H1 (cell line): ENCODE data around the gene ELMOD1. TPM values are rescaled to one million over a fixed set of nuclear protein-coding genes. Genes with fewer than 3 reads are reported as not detected.
"Not testable (repeated sequence)": the region's sequence is repeated elsewhere in the genome, so short reads cannot be mapped to it uniquely, and the experiment has no call there.

Experiments used
- CTCF ChIA-PET: fragments of 300-600 bp; sonication (Branson Sonifier 250); formaldehyde crosslinking; loops from one replicate; lab custom pipeline; 2021; ENCODE audit not compliant: partially characterized antibody; lab: Charles Lee
- POLR2A ChIA-PET: fragments of 300-600 bp; sonication (Branson Sonifier 250); formaldehyde crosslinking; loops from one replicate; lab custom pipeline; 2021; ENCODE audit warnings: inconsistent platforms; ENCODE audit not compliant: partially characterized antibody; lab: Charles Lee
- DNase-seq, 2 experiments: peaks; one replicate each; pipeline versions ENCODE4 v3.0.0 to v3.0.0-alpha.2; 2010 to 2022; ENCODE audit warnings: low spot score in 2 of 2, low read depth in 1 of 2, mixed read lengths in 1 of 2
- FAIRE-seq: peaks from 2 replicates; lab custom pipeline; 2011; peaks lifted over from hg19 to GRCh38; lab: Jason Lieb, UNC
- H2AFZ ChIP-seq: 2 replicates; pipeline ENCODE4 v1.8.1; 2012; ENCODE audit warnings: low read length, inconsistent platforms
- H2AK5ac ChIP-seq: 2 replicates; pipeline ENCODE4 v1.6.1; 2013; ENCODE audit warnings: low read depth, low read length
- H2BK120ac ChIP-seq: replicated peaks from 2 replicates; pipeline ENCODE3; 2013; ENCODE audit warnings: low read depth, low read length, inconsistent platforms
- H2BK12ac ChIP-seq: 2 replicates; pipeline ENCODE4 v1.6.1; 2013; ENCODE audit warnings: low read depth, low read length
- H2BK15ac ChIP-seq: 2 replicates; pipeline ENCODE4 v1.6.1; 2013; ENCODE audit warnings: low read length
- H2BK20ac ChIP-seq: 2 replicates; pipeline ENCODE4 v1.6.1; 2013; ENCODE audit warnings: low read length
- H2BK5ac ChIP-seq: 2 replicates; pipeline ENCODE4 v1.6.1; 2013; ENCODE audit warnings: low read depth, low read length
- H3K14ac ChIP-seq: 2 replicates; pipeline ENCODE4 v1.6.1; 2013; ENCODE audit warnings: inconsistent platforms; ENCODE audit not compliant: insufficient read length
- H3K18ac ChIP-seq: 2 replicates; pipeline ENCODE4 v1.6.1; 2013; ENCODE audit warnings: low read length; ENCODE audit errors: extremely low read depth
- H3K23ac ChIP-seq: 2 replicates; pipeline ENCODE4 v1.6.1; 2013; ENCODE audit warnings: inconsistent platforms; ENCODE audit not compliant: insufficient read length
- H3K23me2 ChIP-seq: 2 replicates; pipeline ENCODE4 v1.6.1; 2013; ENCODE audit warnings: low read depth, low read length
- H3K27ac ChIP-seq: 2 replicates; pipeline ENCODE4 v1.6.1; 2011; ENCODE audit warnings: low read depth, low read length, inconsistent platforms
- H3K27me3 ChIP-seq, 4 experiments: replicated peaks in 1 of 4; 1 replicate in 1 of 4; 2 replicates in 3 of 4; pipeline versions ENCODE4 v1.6.1 to v1.8.1; 2011 to 2013; ENCODE audit warnings: low read length in 3 of 4, mild to moderate bottlenecking in 3 of 4, inconsistent platforms in 2 of 4, mixed read lengths in 2 of 4, moderate library complexity in 1 of 4; ENCODE audit not compliant: control insufficient read depth in 3 of 4, insufficient read depth in 3 of 4; ENCODE audit errors: extremely low read depth in 1 of 4
- H3K36me3 ChIP-seq, 4 experiments: 2 replicates each; pipeline versions ENCODE4 v1.6.1 to v1.8.1; 2011 to 2013; ENCODE audit warnings: mild to moderate bottlenecking in 4 of 4, low read length in 3 of 4, moderate library complexity in 2 of 4, control low read depth in 1 of 4, inconsistent platforms in 1 of 4; ENCODE audit not compliant: insufficient read depth in 4 of 4, control insufficient read depth in 2 of 4
- H3K4ac ChIP-seq: replicated peaks from 2 replicates; pipeline ENCODE3; 2013; ENCODE audit warnings: low read length, low read depth, mixed read lengths, inconsistent platforms; ENCODE audit not compliant: insufficient read length
- H3K4me1 ChIP-seq, 4 experiments: replicated peaks in 1 of 4; 1 replicate in 1 of 4; 2 replicates in 3 of 4; pipeline versions ENCODE4 v1.6.1 to v1.8.1; 2011 to 2013; ENCODE audit warnings: low read length in 3 of 4, inconsistent platforms in 2 of 4, mixed read lengths in 1 of 4; ENCODE audit not compliant: insufficient read depth in 4 of 4, control insufficient read depth in 3 of 4
- H3K4me2 ChIP-seq, 2 experiments: 2 replicates each; pipeline versions ENCODE4 v1.6.1 to v1.8.1; 2011 to 2013; ENCODE audit warnings: low read depth in 2 of 2, low read length in 2 of 2, control low read depth in 1 of 2, inconsistent platforms in 1 of 2, mild to moderate bottlenecking in 1 of 2; ENCODE audit not compliant: insufficient read depth in 1 of 2
- H3K4me3 ChIP-seq, 4 experiments: fragments of 200-600, 300-600 bp in 1 of 4; sonication (generic), shearing (Covaris generic), sonication (Bioruptor Twin) in 1 of 4; 2 replicates each; pipeline versions ENCODE4 v1.5.1 to v1.8.1; 2011 to 2016; ENCODE audit warnings: low read length in 4 of 4, low read depth in 3 of 4, control low read depth in 2 of 4, inconsistent platforms in 2 of 4, mild to moderate bottlenecking in 2 of 4, mixed read lengths in 1 of 4, moderate library complexity in 1 of 4; ENCODE audit not compliant: insufficient read depth in 2 of 4; ENCODE audit errors: extremely low read depth in 1 of 4
- H3K56ac ChIP-seq: replicated peaks from 2 replicates; pipeline ENCODE3; 2013; ENCODE audit warnings: low read depth, mild to moderate bottlenecking, mixed read lengths, low read length, inconsistent platforms; ENCODE audit not compliant: insufficient read length
- H3K79me1 ChIP-seq: 2 replicates; pipeline ENCODE4 v1.6.1; 2013; ENCODE audit warnings: low read depth, low read length, control low read depth
- H3K79me2 ChIP-seq, 2 experiments: 2 replicates each; pipeline versions ENCODE4 v1.6.1 to v1.8.1; 2012 to 2013; ENCODE audit warnings: low read length in 2 of 2, mild to moderate bottlenecking in 2 of 2, inconsistent platforms in 1 of 2; ENCODE audit not compliant: insufficient read depth in 2 of 2, control insufficient read depth in 1 of 2
- H3K9ac ChIP-seq, 4 experiments: replicated peaks in 1 of 4; 1 replicate in 1 of 4; 2 replicates in 3 of 4; pipeline versions ENCODE4 v1.6.1 to v1.8.1; 2011 to 2013; ENCODE audit warnings: low read depth in 3 of 4, low read length in 3 of 4, control low read depth in 2 of 4, mild to moderate bottlenecking in 2 of 4, moderate library complexity in 2 of 4, inconsistent platforms in 1 of 4; ENCODE audit errors: extremely low read depth in 1 of 4
- H3K9me3 ChIP-seq, 2 experiments: 2 replicates each; pipeline versions ENCODE4 v1.6.1 to v1.8.1; 2012 to 2013; ENCODE audit warnings: mild to moderate bottlenecking in 2 of 2, moderate library complexity in 2 of 2, control low read depth in 1 of 2, inconsistent platforms in 1 of 2, low read depth in 1 of 2, low read length in 1 of 2, mixed read lengths in 1 of 2; ENCODE audit not compliant: insufficient read depth in 2 of 2
- H4K20me1 ChIP-seq, 2 experiments: replicated peaks in 1 of 2; 2 replicates each; pipeline versions ENCODE3 to v1.8.1; 2011 to 2013; ENCODE audit warnings: inconsistent platforms in 2 of 2, low read length in 2 of 2, mild to moderate bottlenecking in 1 of 2; ENCODE audit not compliant: insufficient read depth in 2 of 2, control insufficient read depth in 1 of 2
- H4K5ac ChIP-seq: 2 replicates; pipeline ENCODE4 v1.6.1; 2013; ENCODE audit warnings: low read length, low read depth, mixed read lengths, inconsistent platforms; ENCODE audit not compliant: insufficient read length
- H4K8ac ChIP-seq: 2 replicates; pipeline ENCODE4 v1.8.0; 2013; ENCODE audit warnings: mild to moderate bottlenecking, moderate library complexity, low read length, inconsistent platforms; ENCODE audit not compliant: insufficient read depth; ENCODE audit errors: extremely low read depth
- H4K91ac ChIP-seq: replicated peaks from 2 replicates; pipeline ENCODE3; 2013; ENCODE audit warnings: low read length, mixed read lengths, inconsistent platforms; ENCODE audit not compliant: insufficient read length
- RAD21 ChIP-seq, 2 experiments: IDR thresholded peaks in 1 of 2; conservative IDR thresholded peaks in 1 of 2; 2 replicates each; pipeline ENCODE4 v1.6.1; 2011; ENCODE audit warnings: low read depth in 2 of 2, low read length in 2 of 2, improper control_type of control experiment in 1 of 2, inconsistent platforms in 1 of 2, mild to moderate bottlenecking in 1 of 2, moderate library complexity in 1 of 2
- TEAD4 ChIP-seq: IDR thresholded peaks from 2 replicates; pipeline ENCODE4 v1.6.1; 2012; ENCODE audit warnings: low read depth, low read length, inconsistent platforms, mixed read lengths
- WGBS, 2 experiments: shearing (Covaris generic) in 1 of 2; methylation state at CpG; one replicate each; pipeline versions ENCODE4 v1.1.6 to v1.1.7; 2013 to 2015; ENCODE audit warnings: low lambda C conversion rate in 2 of 2, mixed read lengths in 2 of 2, inconsistent platforms in 1 of 2, low coverage in 1 of 2, missing lambda C conversion rate in 1 of 2; ENCODE audit not compliant: insufficient replicate concordance in 2 of 2, insufficient coverage in 1 of 2, insufficient read length in 1 of 2; ENCODE audit errors: extremely low coverage in 1 of 2, missing lambda C conversion rate in 1 of 2; 5-methylcytosine and 5-hydroxymethylcytosine counted together
- polyA plus RNA-seq, 7 experiments: library from polyadenylated mRNA; depleted of rRNA in 3 of 7; stranded (reverse) in 5 of 7; unstranded in 2 of 7; fragments of >200 nt in 5 of 7; fragments of 200-250 nt in 2 of 7; gene quantifications; 1 replicate in 5 of 7; 2 replicates in 1 of 7; 4 replicates in 1 of 7; pipeline versions ENCODE4 v1.2.1 to v1.2.3, GENCODE V29; 2011 to 2013; ENCODE audit warnings: missing spikeins in 2 of 7, mixed read lengths in 2 of 7
- total RNA-seq: library from RNA; stranded (reverse); fragmentation: NEBNext Ultra II Directional; extraction: Animal tissue kit (Norgen Biotek cat#: 25700); gene quantifications from 2 replicates; pipeline ENCODE4 v1.2.1, GENCODE V29; 2021
- TF ChIP-seq, protein P1 (sequence below), 3 experiments: IDR thresholded peaks; 1 replicate in 2 of 3; 2 replicates in 1 of 3; pipeline versions ENCODE4 v1.5.1 to v1.6.1; 2011; ENCODE audit warnings: low read length in 3 of 3, mild to moderate bottlenecking in 3 of 3, inconsistent platforms in 2 of 3, low read depth in 1 of 3, moderate library complexity in 1 of 3; ENCODE audit not compliant: insufficient read depth in 1 of 3; ENCODE audit errors: control extremely low read depth in 1 of 3

ELMOD1 gene
- total and polyA plus RNA-seq, 2 of the 8 experiments (the other 6 are each of a cell fraction or from before 2014, with no cell fraction given) = 0.47 to 1.6 TPM

DNA sequence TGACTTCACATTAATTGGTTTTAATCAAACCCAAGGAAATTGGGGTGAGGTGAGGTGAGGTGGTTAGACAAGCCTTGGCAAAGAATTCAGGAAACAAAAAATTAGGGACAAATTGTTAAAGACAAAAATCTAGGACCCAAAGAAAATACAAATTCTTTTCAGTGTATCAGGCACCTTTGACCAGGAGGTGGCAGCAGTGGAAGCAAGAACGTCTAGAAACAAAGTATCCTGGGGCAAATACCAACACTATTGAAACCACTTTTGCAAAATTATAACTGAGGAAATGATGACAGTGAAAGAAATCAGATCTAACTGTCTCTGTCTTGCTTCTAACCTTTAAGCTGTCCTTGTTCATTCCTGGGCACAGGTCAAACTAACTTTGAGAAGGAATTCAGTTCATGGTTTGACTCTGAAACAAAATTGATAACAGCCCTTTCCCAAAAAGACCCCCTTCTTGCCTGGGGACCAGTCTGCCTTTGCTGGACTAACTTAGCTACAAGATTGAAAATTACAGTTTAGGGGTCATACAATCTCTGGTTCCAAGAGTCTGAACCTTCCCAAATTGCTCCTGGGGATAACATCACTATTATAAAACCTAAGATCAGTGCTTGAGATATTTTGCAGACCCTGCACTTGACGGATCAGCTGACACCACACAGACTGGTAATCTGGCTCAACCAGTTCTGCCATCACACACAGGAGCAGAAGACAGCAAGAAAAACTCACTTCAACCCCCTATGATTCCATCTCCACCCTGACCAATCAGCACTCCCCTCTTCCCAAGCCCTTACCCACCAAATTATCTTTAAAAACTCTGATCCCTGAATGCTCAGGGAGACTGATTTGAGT, 14.2 kb upstream of the ELMOD1 start:
- H3K4me2 ChIP-seq, H3K36me3 ChIP-seq, POLR2A ChIA-PET, H3K27me3 ChIP-seq, H3K79me2 ChIP-seq, H2BK5ac ChIP-seq, H3K23me2 ChIP-seq, H3K9ac ChIP-seq, H3K4me3 ChIP-seq, H3K9me3 ChIP-seq, H2BK20ac ChIP-seq, H2AK5ac ChIP-seq, H3K56ac ChIP-seq, H4K8ac ChIP-seq, H3K23ac ChIP-seq, H3K14ac ChIP-seq, H3K4me1 ChIP-seq, H3K27ac ChIP-seq, H2AFZ ChIP-seq: not testable (repeated sequence)
- CTCF ChIA-PET = interaction anchor here (0.8 to 25.0 kb wide), 24 partner anchors 9 to 392 kb away, joined by 3 to 398 read pairs (median 5); partner anchors contain the start of gene ALKBH8
- peak in 1 of 2 experiments; percentile 72 for DNase-seq
- FAIRE-seq = peak; percentile 86
- 36% methylated on average over 2 of the region's 2 CpGs; no CpG with 5 or more reads in 1 of the 2 experiments for WGBS, 2 experiments
- TF ChIP-seq, protein P1, sequence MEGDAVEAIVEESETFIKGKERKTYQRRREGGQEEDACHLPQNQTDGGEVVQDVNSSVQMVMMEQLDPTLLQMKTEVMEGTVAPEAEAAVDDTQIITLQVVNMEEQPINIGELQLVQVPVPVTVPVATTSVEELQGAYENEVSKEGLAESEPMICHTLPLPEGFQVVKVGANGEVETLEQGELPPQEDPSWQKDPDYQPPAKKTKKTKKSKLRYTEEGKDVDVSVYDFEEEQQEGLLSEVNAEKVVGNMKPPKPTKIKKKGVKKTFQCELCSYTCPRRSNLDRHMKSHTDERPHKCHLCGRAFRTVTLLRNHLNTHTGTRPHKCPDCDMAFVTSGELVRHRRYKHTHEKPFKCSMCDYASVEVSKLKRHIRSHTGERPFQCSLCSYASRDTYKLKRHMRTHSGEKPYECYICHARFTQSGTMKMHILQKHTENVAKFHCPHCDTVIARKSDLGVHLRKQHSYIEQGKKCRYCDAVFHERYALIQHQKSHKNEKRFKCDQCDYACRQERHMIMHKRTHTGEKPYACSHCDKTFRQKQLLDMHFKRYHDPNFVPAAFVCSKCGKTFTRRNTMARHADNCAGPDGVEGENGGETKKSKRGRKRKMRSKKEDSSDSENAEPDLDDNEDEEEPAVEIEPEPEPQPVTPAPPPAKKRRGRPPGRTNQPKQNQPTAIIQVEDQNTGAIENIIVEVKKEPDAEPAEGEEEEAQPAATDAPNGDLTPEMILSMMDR (IDR thresholded peaks at IDR 0.05; ENCODE audit: control extremely low read depth in 1 of 3, insufficient read depth in 1 of 3, low read depth in 1 of 3, low read length in 3 of 3) = peak in 2 of 3 experiments; percentile 62 to 74; a peak in 3 of 4 replicates
- TF ChIP-seq RAD21 (IDR thresholded peaks at IDR 0.05 in 1 of 2, conservative IDR thresholded peaks at IDR 0.05 in 1 of 2; ENCODE audit: low read depth in 2 of 2, low read length in 2 of 2) (peak; percentile 70 to 76), TEAD4 (0 out of 2 replicates have a peak, but pooled peaks have one; percentile 26)
- TF ChIP-seq, all 59 proteins: peak for 3; not testable (repeated sequence) for 56
- H4K91ac ChIP-seq, H3K4ac ChIP-seq, H4K5ac ChIP-seq, H2BK120ac ChIP-seq, H3K18ac ChIP-seq, H2BK12ac ChIP-seq, H2BK15ac ChIP-seq, H3K79me1 ChIP-seq, H4K20me1 ChIP-seq: not testable (repeated sequence)
